H7 (cell line): ENCODE measurements around the gene WDR33. TPM values are rescaled to one million over a fixed set of nuclear protein-coding genes. Genes with fewer than 3 reads are reported as not detected.
"Not testable (repeated sequence)": the region's sequence is repeated elsewhere in the genome, so short reads cannot be mapped to it uniquely, and the experiment has no call there.

Experiments used
- DNase-seq: peaks from one replicate; pipeline ENCODE4 v3.0.0; 2012
- H3K27me3 ChIP-seq: 2 replicates; pipeline ENCODE4 v1.6.0; 2011; ENCODE audit warnings: mild to moderate bottlenecking, low read length; ENCODE audit not compliant: control insufficient read depth, insufficient read depth
- H3K36me3 ChIP-seq: replicated peaks from 2 replicates; pipeline ENCODE4 v1.5.1; 2011; ENCODE audit warnings: low read length; ENCODE audit not compliant: control insufficient read depth, insufficient read depth
- H3K4me3 ChIP-seq: 2 replicates; pipeline ENCODE4 v1.5.1; 2011; ENCODE audit warnings: low read depth, mild to moderate bottlenecking, control low read depth, low read length, moderate library complexity; ENCODE audit not compliant: insufficient read depth
- total RNA-seq: library from RNA; depleted of rRNA; stranded (reverse); fragments of >200 nt; shearing (Covaris generic); gene quantifications from 2 replicates; pipeline ENCODE4 v1.2.3, GENCODE V29; 2014

WDR33 gene
- total RNA-seq, 1 experiment from 2014 or later, result 43.3 TPM

DNA sequence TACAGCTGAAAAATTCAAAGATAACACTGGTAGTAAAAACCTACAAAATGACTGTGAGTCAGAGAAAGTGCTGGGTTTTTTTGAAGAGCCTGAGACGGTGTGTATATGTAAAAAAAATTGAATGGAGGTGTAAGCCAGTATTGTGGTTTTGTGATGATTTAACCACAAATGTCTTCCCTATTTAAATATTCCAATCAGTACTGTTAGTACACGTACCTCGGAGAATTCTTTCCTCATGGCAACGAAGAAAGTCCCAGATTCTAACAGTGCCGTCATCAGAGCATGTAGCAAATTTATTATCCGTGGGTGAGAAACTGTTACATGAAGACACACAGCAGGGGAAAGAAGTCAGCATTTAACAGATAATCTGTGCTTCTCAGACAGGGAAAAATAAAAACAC, 48.1 kb downstream of the WDR33 start:
- H3K27me3 ChIP-seq, result no peaks in the 10 kb centered on the region
- DNase-seq, result no peak
- H3K36me3 ChIP-seq, result peaks cover 17% of the 10 kb centered on the region
- H3K4me3 ChIP-seq, result no peak overlapping the region

DNA sequence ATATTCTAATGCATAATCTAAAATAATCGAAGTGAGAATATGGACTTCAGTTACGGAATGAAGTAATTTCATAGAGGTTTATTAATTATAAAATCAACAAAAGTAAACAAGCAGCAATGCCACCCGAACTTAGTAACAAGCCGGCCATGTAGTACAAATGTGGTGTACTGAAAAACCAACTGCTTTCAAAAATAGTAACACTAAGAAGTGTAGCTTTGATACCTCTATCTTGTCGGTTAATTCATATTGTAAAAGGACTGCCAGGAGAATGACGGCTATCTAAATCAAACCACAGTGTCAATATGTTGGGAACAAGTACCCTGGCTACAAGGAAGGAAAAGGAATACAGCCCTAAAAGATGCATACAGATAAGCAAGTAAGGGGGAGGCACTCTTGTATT, 48.5 kb downstream of the WDR33 start:
- peaks cover 17% of the 10 kb centered on the region for H3K36me3 ChIP-seq
- DNase-seq, result no peak
- no peaks in the 10 kb centered on the region for H3K27me3 ChIP-seq
- no peak overlapping the region for H3K4me3 ChIP-seq

DNA sequence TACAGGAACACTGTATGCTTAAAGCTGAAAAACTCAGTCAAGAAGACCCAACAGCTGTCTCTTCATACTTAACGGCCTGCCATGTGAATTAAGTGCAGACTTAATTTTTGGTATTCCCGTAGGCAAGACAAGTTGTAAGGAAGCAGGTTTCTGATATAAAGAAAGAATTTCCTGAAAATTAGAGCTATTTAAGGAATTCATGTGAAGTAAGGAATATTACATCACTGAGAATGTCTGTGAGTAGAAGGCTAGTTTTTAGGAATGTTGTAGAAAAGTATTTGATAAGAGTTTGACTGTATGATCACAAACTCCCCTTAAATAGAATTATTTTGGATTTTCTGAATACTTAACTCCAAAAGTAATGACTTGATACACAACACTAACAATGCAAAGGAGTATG, 51.0 kb downstream of the WDR33 start:
- Histone ChIP-seq H3K27me3 (no peaks in the 10 kb centered on the region), H3K36me3 (peaks cover 17% of the 10 kb centered on the region)

DNA sequence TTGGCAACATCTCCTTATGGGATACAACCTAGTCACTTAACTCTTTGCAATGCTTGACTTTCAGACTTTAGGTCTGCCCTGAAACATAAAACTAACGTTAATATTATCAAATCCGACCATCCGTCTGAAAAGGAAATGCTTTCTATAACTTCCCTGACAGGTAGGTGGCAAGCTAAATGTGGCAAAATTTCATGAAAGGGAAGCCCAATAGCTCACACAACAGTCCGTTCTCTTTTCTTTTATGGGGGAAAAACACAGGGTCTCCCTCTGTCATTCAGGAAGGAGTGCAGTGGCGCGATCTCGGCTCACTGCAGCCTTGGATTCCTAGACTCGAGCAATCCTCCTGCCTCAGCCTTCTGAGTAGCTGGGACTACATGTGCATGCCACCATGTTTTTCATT, 56.8 kb downstream of the WDR33 start:
- Histone ChIP-seq H3K4me3 (no peak overlapping the region), H3K27me3 (no peaks in the 10 kb centered on the region), H3K36me3 (no peaks in the 10 kb centered on the region; the same call in 1 of the 2 replicates)
- no peak for DNase-seq

More for the DNA sequence above, 51.0 kb downstream of the WDR33 start:
- no peak overlapping the region for H3K4me3 ChIP-seq
- no peak for DNase-seq

DNA sequence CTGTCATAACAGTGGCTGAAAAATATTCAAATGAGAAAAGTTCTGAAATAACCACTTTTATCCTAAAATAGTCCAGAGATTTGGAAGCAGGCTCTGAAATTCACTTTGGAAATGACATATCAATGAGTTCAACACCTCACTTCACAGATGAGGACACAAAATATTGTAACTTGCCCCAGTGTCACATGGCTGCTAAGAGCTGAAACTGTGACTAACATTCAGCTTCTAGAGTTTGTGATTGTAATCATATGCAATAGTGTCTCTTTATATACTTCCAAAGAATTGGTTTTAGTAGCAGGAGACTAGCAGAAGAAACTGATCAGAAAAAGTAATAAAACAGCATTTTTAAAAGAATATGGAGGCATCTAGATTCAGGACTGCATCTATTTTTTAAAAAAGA, 57.6 kb downstream of the WDR33 start:
- Histone ChIP-seq H3K36me3 (peaks cover 2% of the 10 kb centered on the region), H3K4me3 (no peak overlapping the region), H3K27me3 (no peaks in the 10 kb centered on the region)
- no peak for DNase-seq

DNA sequence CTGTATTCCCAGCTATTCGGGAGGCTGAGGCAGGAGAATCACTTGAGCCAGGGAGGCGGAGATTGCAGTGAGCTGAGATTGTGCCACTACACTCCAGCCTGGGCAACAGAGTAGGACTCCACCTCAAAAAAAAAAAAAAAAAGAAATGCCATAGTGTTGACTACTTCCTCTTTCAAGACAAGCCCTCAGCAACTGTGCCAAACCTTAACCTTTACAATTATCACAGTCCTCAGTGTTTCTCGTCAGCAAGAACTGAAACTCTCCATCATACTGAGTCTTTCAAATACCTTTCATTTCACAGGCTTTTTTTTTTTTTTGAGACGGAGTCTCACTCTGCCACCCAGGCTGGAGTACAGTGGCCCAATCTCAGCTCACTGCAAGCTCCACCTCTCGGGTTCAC, 61.4 kb downstream of the WDR33 start:
- H3K36me3 ChIP-seq, H3K4me3 ChIP-seq, DNase-seq, H3K27me3 ChIP-seq: not testable (repeated sequence)

DNA sequence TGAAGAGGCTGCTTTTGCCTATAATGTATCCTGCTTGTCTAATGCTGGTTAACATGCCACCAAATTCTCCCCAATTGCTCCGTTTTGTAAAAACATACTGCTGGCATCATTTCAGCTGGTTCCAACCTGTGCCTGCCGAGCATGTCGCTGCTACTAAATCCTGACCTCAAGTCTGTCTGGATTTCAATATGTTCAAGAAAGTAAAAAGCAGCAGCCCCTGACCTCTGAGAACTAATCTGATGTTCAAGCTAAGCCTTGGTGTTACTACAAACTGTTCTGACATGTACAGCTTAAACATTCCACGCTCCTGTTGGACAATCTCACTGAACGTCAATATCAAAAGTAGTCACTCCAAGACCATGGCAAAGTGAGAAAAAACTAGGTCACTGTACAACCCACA, 63.4 kb downstream of the WDR33 start:
- Histone ChIP-seq H3K27me3 (no peaks in the 10 kb centered on the region), H3K36me3 (peaks cover 7% of the 10 kb centered on the region), H3K4me3 (no peak overlapping the region)
- no peak for DNase-seq

DNA sequence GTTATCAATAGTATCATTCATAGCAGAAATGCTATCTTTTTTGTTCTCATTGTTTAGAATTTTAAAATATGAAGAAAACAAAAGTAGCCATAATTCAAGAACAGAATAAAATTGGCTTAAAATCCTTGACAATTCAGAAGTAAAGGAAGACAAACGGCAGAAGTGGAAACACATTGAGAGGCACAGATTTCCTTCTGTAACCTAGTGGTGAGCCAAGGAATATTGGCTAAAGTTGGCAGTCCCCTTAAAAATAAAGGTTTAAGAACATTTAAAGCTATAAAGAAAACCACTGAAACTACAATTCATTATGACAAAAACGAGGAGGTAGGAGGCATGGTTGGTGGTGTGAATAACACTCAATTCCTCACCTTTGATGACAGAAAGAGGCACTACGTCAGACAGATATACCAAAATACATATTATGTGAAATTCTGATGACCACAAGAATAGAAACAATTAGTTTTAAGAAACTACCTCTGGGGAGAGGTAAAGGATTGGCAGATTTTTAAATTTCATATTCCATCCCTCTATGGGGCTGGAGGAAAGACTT, 67.4 kb downstream of the WDR33 start:
- no peak for DNase-seq
- Histone ChIP-seq H3K4me3 (no peak overlapping the region), H3K36me3 (peaks cover 5% of the 10 kb centered on the region), H3K27me3 (no peaks in the 10 kb centered on the region)

DNA sequence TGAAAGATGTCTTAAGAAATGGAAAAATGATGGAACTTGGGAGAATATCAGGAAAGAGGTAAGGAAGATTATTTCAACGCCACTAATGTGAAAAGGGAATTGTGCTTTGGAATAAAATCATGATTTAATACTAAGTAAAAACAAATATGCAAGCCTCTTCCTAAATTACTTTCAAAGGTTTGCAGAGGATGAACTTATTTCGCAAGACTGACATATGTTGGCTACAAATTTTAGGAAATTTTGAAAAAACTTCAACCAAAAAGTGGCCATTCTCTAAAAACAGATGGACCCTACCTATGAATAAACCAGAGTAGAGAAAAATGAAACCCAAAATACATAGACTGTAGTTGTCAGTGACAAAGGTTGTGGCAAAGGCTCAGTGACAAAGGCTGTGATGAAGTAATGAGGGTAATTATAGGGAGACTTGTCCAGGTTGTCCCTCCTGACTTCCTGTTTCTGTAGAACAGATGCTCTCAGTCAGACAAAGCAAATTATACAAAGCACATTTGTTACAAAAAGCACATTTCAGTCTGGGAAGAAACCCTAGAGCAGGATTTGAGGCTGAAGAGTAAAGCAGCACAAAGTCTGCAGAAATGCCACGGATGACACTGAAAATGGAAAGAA, 70.2 kb downstream of the WDR33 start:
- Histone ChIP-seq H3K27me3 (no peaks in the 10 kb centered on the region), H3K4me3 (no peak overlapping the region), H3K36me3 (0 out of 2 replicates have a peak, but pooled peaks cover 1% of the 10 kb centered on the region)
- no peak for DNase-seq

DNA sequence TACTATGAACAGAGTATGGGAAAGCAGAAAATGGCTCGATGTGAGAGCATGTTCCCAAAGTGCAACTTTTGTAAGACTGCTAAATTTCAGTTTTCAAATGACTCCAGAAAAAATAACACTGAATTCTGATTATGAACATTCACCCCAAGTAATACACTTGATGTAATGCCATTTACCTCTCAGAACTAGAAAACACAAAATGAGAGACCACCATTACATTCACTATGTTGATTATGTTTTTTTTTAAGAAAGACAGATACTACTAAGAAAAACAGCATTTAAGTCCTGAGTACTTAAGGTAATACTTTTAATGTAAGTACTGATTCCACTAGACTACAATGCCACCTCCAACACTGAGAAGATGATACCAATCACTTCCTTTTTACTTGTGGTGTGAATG, 71.2 kb downstream of the WDR33 start:
- Histone ChIP-seq H3K27me3 (no peaks in the 10 kb centered on the region), H3K36me3 (0 out of 2 replicates have a peak, but pooled peaks cover under 1% of the 10 kb centered on the region), H3K4me3 (no peak overlapping the region)
- DNase-seq, result no peak

DNA sequence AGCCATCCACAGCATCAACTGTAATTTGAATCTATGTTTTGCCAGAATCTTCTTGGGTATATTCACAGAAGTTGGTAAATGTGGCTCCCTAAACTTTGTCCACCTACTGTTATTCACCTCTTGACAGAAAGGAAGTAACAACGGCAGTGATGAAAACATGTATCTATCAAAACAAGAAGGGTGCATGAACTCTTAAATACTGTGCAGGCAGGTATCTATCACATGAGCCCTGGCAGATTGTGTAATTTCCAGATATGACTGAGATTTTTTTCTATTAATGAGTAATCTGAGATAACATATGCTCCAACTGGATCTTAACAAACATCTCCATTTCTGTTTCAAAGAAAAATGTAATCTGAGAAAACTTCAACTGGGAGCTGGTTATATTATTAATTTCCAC, 73.1 kb downstream of the WDR33 start:
- no peaks in the 10 kb centered on the region for H3K36me3 ChIP-seq
- no peak for DNase-seq
- H3K4me3 ChIP-seq, result no peak overlapping the region
- H3K27me3 ChIP-seq, result no peaks in the 10 kb centered on the region

DNA sequence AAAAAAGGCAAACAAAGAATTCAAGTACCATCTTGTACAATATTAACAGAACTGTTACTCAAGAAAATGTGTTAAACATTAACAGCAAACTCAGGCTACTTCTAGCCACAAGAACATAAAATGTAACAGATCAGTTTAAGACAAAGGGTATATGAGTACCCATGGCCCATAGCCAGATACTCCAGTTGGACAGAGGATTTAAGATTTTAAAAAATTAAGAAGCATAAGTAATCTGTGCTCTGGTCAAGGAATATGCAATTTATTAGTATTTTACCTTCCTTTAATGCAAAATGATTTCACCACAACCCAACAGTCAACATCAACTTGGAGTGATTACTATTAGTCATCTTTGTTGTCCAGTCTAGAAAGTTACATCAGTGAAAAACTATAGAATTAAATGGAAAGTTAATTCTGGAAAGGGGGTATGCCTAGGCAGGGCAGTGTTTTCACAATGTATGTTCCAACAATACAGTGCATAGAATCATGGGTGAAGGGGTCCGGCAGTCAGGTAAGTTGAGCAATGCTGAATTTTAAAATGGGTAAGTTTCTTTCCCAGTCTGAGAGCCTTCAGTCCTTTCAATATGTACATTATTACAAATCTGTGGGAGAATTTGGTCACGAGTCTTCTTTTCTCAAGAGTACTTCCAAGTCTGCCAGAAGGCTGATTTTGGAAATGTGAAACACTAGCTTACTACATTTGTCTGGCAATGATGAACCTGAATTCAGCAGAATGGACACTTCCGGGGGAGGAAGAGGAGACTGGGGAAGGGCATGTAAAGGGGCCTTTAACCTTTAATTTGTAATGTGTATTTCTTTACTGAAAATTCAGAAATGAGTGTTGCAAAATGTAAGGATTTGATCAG, 75.2 kb downstream of the WDR33 start:
- Histone ChIP-seq H3K36me3 (no peaks in the 10 kb centered on the region), H3K27me3 (no peaks in the 10 kb centered on the region), H3K4me3 (no peak overlapping the region)
- DNase-seq, result no peak

DNA sequence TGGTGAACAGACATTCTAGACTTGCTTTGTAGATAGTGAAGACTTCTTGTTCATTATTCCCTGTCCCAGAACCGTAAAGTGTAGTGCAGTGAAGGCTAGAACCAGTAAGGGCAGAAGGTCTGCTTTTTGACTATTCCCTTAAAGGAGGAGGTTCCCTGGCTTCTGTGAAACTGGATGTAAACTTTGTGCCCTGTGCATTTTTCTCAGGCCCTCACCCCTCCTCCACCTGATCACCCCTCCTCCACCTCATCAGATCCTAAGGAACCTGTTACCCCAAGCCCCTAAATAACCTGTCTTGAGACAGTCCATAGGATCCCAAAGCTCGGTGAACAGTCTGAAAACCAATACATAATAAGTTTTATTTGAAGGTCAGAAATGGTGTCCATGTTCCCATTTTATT, 75.9 kb downstream of the WDR33 start:
- DNase-seq, result no peak
- H3K27me3 ChIP-seq, result no peaks in the 10 kb centered on the region
- H3K36me3 ChIP-seq, result no peaks in the 10 kb centered on the region
- no peak overlapping the region for H3K4me3 ChIP-seq

DNA sequence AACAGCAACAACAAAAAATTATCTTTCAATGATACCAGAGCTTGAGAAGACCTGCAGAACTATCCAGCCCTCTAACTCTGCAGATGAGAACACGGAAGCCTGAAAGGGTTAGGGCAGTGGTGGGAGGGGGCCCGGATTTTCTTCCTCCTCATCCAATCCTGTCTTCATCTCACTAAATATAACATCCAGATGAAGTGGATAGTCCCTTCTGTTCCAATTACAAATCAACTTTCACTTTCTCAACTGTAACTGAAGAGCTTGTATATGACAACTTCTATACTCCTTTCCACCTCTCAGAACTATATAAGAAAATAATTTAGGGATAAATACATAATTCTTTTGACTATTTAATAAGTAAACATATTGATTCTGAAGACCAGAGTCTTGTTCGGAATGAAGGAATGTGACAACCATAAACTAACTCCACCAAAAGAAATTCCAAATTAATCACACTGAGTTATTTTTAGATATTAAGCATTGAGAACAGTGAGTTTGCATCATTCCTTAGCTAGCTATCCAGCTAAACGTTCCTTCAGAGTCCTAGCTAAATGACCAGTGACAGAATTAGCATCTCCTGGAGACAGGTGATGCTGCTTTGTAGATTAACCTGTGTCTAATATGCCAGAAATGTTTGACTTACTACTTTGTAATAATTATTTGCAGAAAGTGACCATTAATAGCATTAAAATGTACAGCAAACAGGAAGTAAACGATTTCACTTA, 77.0 kb downstream of the WDR33 start:
- DNase-seq, result no peak
- Histone ChIP-seq H3K4me3 (no peak overlapping the region), H3K27me3 (no peaks in the 10 kb centered on the region), H3K36me3 (no peaks in the 10 kb centered on the region)
